WI38 (cell line): ENCODE measurements around the gene MORN3.

ENCODE experiments used
- H3K4me3 ChIP-seq: 2 replicates; pipeline ENCODE4 v1.5.1; 2011; ENCODE audit warnings: low read depth, mild to moderate bottlenecking, control low read depth, low read length
- CTCF ChIP-seq: IDR thresholded peaks from 2 replicates; pipeline ENCODE4 v1.5.1; 2012; ENCODE audit warnings: low read depth, mild to moderate bottlenecking, control low read depth, low read length

The MORN3 gene

GRCh38 chr12:121630791-121631355 is 38.6 kb downstream of the MORN3 start:
- no peak for TF ChIP-seq CTCF
- no peak overlapping the region for H3K4me3 ChIP-seq

GRCh38 chr12:121628536-121628935 is 40.9 kb downstream of the MORN3 start:
- no peak for TF ChIP-seq CTCF
- H3K4me3 ChIP-seq, result peak overlapping the region; percentile 75

- TF ChIP-seq CTCF, result no peak
- H3K4me3 ChIP-seq, result peak overlapping the region; percentile 75
These were observed 41.4 kb downstream of the MORN3 start for GRCh38 chr12:121628037-121628436.

GRCh38 chr12:121626853-121627640 is 42.4 kb downstream of the MORN3 start:
- TF ChIP-seq CTCF, result no peak

GRCh38 chr12:121626087-121626852 is 43.2 kb downstream of the MORN3 start, which contains the start of gene ORAI1:
Gene ORAI1 (plus strand): TSS chr12:121626530.
- peak within 1 kb of the TSS; percentile 75 for H3K4me3 ChIP-seq
- no peak for TF ChIP-seq CTCF

More at GRCh38 chr12:121626853-121627640, 42.4 kb downstream of the MORN3 start:
- H3K4me3 ChIP-seq, result peak overlapping the region; percentile 75

- no peak for TF ChIP-seq CTCF
- no peak overlapping the region for H3K4me3 ChIP-seq
These were observed 49.0 kb downstream of the MORN3 start for GRCh38 chr12:121620333-121620891.
